Ramos (cell line): ENCODE data around the gene STARD9.
"Not testable (repeated sequence)": the region's sequence is repeated elsewhere in the genome, so short reads cannot be mapped to it uniquely, and the experiment has no call there.

ENCODE experiments used
- in situ Hi-C: fragments of 300-500 bp; cut with MboI; formaldehyde crosslinking; loops from one replicate; pipeline ENCODE4 v1.14.3; 2022; ENCODE audit warnings: low sequenced_read_pairs; ENCODE audit not compliant: unreplicated experiment

The STARD9 gene

DNA sequence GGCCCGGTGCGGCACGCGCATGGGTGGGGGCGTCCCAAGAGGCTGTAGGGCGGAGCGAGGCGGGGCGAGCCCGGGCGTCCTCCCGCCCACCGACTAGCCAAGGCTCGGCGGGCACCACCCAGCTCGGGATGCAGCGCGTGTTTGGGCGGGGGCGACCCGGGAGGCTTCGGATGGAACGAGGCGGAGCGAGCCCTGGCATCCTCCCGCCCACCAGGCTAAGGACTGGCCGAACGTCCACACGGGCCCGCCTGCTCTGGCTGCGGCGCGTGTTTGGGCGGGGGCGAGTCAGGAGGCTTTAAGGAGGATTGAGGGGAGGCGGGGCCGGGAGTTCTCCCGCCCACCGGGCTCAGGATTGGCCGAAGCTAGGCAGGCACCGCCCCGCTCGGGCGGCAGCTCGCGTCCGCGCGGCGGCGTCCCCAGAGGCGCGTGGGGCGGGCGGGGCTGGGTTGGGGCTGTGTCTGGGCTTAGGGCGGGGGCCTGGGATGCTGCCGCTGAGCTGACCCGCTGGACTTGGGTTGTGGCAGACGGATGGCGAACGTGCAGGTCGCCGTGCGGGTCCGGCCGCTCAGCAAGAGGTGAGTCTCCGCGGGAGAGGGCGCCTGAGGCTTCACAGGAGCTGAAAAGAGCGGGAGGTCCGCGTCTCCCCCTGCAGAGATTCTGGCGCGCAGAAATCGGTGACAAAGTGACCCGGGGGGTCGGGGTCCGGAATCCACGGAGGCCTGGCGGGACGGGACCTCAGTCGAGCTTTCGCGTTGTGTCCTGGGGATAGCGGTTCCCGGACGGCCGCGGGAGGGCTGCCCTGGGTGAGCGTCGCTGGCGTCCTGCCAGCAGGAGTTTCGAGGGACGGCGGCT, at the start of gene STARD9:
Gene STARD9, plus strand, starts transcription at position 419 of the 852 bp plus-strand sequence. Its CDS starts 110 bp downstream, at position 529.
- in situ Hi-C loops = no loop called here

DNA sequence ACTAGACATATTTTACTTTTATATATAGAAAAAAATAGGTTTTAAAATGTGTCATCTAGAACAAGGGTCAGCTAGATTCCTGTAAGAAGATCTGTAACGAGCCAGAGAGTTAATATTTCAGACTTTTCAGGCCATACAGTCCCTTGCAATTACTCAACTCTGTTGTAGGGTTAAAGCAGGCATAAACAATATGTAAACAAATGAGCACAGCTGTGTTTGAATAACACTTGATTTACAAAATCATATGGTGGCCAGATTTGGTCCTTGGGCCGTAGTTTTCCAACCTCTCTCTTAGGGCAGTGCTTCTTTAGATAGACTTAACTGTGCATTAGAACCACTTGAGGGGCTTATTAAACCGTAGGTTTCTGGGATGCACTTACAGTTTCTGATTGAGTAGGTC, 46.4 kb upstream of the STARD9 start:
- in situ Hi-C loops = no loop called here

DNA sequence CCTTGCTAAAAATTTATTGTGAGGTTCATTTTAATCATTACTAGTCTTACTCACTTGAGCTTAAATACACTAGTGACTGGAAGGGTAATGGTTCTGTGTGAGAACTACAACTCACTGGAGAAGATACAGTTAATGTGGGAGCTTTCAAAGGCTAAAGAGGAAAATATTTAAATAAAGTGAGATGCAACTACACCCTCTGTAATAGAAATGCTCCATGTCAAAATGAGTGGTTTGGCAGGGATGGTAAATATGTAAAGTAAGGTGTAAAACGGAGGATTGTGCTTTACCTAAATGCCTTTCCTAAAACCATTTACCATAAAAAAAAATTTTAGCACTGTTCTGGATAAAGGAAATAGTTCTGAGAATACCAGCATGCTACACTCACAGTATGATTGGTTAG, 42.2 kb upstream of the STARD9 start:
- in situ Hi-C loops = no loop called here

DNA sequence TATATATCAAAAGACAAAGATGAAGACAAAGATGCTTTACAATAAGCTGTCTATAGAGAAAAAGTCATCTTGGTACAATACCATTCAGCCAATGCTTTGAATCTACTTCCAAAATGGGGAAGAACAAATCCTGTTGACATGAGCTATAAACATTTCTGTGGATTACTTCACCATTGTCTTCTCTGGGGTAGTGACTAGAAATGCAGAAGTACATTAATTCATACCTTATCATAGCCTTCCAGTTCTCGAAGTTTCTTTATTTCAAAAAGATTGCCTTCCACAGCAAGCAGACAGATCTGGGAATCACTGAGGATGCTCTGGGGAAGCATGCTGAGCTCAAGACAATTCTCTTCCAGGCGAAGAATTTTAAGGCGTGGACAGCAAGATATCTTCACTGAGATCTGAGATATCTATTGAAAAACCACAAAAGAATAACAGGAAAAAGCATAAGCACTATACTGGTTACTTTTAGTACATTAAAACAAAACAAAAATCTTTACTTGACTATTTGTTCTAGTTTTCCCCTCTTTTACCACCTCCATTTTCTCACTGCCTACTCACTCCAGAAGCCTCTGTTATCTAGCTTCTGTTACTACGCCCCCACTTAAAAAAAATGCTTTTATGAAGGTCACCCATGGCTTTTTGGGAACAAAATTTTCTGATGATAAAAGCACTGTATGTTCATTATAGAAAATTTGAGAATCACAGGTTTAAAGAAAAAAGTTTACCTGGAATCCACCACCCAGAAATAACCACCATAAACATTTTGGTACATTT, 30.4 kb upstream of the STARD9 start:
- in situ Hi-C loops = loop anchor here (5.0 kb wide), 1 partner anchor 48 kb away; the partner anchor contains the start of gene SNAP23

DNA sequence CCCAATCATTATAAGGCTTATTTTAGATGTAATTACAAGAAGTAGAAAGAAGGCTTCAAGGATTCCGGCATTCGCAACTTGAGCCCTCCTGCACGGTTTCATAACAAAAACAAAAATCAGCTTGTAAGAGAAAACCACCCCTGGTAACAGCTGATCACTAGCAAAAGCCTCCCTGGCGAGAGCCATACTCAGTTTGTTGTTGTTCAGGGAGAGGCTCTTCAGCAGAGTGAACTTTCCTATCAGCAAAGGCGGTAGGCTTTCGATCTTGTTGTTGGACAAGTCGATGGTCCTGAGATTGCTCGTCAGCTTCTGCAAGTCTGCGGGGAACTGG, 27.5 kb upstream of the STARD9 start:
- in situ Hi-C loops = loop anchor here (5.0 kb wide), 1 partner anchor 51 kb away; the partner anchor contains the start of gene SNAP23

DNA sequence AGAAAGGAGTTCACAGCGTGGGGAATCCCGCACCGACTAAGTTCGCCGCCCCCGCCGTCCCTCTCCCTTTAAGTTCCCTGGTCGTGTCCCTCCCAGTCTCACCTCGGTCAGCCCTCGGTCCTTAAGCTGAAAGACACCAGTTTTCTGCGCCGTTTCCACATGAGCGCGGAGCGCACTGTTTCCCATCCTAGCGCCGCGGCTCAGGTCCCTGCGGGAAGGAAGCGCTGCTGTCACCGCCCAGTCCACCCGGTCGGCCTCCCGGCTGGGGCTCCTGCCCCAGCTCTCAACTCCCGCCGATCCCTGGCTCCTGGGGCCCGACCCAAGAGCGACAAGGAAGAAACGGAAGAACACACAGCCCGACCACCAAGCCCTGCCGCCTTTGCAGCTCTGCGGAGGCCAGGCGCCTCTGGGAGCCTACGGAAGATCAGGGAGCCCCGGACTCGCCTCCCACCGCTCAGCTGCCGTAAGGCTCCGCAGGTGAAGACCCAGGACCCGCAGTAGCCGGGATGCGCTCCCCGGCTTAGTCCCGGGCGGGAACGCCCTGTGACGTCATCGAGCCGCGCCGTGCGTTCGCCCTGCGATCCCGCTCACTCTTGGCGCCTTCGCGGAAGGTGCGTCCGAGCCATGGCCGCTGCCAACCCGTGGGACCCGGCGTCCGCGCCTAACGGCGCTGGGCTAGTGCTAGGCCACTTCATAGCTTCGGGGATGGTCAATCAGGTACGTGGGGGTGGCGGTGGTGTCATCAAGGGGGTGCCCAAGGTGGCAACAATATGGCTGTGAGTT, 27.0 kb upstream of the STARD9 start, which contains the start of the genes HAUS2 and LRRC57:
Gene HAUS2, plus strand, starts transcription at position 590 of the 783 bp plus-strand sequence. Its CDS starts 35 bp downstream, at position 625.
Gene LRRC57, minus strand, starts transcription at position 545 of the 783 bp plus-strand sequence. Its CDS starts 359 bp downstream, at position 186.
- in situ Hi-C loops = loop anchor here (5.0 kb wide), 1 partner anchor 51 kb away; the partner anchor contains the start of gene SNAP23

DNA sequence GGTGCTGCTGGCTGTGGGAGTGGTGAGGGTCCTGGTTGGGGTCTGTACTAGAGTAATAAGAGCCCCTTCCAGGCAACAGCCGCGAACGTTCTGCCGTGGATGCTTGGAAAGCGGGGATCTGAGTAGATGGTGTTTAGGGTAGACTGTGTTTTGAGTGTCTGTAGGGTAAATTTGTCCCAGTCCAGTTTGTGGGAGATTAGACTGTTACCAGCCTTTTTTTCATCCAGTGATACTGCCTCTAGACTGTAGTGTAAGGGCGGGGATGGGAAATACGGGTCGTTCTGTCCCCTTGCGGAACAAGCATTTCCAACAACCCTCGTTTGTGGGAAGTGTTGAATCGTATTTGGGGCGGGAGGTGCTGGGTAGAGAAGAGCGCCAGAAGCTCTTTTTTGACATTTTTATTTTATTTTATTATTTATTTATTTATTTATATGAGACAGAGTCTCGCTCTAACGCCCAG, 26.3 kb upstream of the STARD9 start:
- in situ Hi-C loops = loop anchor here (5.0 kb wide), 1 partner anchor 52 kb away; the partner anchor contains the start of gene SNAP23

DNA sequence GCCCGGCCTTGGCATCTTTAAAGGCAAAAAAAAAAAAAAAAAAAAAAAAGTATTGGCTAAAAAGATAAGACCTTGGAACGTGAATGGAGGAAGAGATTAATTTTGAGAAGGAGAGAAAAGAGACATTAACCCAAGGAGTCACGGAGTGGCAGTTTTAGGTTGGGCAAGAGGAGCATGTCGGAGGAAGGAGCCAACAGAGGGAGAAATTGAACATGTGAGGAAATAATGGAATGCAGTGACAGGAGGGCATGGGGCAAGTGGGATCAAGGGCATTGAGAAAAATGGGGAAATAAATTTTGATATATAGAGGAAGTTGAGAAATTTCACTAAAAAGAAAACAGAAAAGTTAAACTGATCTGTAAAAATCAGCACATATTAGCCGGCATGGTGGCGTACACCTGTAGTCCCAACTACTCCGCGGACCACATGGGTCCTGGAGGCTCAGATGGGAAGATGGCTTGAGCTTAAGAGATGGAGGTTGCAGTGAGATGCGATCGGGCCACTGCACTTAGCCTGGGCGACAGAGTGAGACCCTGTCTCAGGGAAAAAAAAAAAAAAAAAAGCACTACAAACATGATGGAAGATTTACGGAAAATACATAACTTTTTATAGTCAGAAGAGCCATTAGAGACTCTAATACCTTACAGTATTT, 25.5 kb upstream of the STARD9 start:
- in situ Hi-C loops = loop anchor here (5.0 kb wide), 1 partner anchor 53 kb away; the partner anchor contains the start of gene SNAP23

DNA sequence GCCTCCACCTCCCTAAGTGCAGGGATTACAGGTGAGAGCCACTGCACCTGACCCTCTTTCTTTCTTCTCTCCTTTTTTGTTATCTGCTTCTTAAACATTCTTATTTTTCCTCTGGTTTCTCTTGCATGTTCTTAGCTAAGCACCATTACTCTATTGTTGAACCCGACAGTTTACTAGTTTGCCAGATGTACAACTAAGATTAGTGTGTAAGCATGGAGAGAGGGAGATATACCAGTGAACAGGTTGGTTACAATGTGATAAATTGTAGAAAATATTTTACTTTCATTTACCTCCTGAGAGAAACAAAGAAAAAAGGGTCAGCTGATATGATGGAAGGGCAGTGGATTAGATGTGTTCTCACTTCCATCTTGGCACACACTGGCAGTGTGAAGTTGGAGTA, 21.9 kb upstream of the STARD9 start:
- in situ Hi-C loops = no loop called here

DNA sequence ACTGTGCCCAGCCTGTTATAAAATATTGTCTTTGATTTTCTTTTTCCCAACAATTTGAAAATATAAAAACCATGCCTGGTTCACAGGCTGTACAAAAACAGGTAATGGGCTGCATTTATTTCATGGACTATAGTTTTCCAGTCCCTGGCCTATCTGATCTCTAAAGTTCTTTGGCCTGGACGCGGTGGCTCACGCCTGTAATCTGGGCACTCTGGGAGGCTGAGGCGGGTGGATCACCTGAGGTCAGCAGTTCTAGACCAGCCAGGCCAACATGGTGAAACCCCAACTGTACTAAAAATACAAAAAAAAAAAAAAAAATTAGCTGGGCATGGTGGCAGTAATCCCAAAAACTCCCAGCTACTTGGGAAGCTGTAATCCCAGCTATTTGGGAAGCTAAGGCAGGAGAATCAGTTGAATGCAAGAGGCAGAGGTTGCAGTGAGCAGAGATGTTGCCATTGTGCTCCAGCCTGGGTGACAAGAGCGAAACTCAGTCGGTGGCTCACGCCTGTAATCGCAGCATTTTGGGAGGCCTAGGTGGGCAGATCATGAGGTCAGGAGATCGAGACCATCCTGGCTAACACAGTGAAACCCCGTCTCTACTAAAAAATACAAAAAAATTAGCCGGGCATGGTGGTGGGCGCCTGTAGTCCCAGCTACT, 18.7 kb upstream of the STARD9 start:
- in situ Hi-C loops = not testable (repeated sequence)

DNA sequence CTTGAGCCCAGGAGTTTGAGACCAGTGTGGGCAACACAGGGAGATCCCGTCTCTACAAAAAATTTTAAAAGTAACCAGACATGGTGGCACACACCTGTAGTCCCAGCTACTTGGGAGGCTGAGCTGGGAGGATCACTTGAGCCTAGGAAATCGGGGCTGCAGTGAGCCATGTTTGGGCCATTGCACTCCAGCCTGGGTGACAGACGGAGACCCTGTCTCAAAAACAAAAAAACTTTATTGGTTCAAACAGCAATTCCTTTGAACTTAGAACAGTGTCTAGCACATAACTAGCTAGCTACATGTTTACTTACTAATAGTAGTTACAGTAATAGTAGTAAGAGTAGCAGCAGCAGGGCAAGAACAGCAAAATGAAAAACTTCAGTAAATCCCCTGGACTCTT, 16.7 kb upstream of the STARD9 start:
- in situ Hi-C loops = no loop called here

DNA sequence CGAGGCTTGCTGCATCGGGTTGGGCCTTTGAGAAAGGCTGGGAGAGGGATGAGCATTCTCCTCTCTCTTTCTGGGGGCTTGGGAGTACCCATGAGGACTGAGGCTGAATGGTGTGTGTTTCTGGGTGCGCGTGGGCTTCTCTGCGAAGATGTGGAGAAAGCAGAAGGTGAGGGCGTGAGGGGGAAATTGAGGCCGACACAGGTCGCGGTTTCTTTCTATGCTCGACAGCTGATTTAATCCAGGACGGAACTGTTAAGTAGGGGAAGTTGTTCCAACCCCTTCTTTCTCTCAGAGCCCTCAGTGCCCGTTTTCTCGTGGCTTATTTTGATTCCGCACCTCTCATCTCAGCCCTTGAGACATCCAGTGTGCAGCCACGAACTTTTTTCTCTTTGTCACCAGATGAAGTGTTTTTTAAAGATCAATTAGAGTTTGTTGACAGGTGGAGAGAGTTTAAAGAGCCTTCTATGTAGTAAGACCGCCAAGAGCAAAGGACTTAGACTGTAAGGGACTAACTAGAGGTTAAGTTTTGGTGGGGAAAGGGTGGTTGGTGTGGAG, 711 bp downstream of the STARD9 start:
- in situ Hi-C loops = no loop called here

DNA sequence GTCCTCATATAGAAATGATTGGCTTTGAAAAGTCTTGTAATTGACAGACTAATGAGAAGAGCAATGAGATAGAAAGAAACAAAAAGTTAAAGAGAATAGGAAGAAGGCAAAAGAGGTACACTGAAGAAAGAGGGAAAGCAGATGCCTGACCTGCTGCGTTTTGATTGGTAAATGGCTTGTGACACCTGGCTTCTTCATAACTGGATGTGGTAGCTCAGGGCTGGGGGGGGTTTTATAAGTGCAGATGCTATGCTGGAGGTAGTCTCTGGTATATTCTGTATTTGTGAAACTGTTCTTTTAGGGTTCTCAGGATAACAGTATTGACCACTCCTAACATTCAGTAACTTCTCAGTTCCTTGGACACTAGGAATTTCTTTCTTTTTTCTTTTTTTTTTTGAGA, 1.4 kb downstream of the STARD9 start:
- in situ Hi-C loops = no loop called here

DNA sequence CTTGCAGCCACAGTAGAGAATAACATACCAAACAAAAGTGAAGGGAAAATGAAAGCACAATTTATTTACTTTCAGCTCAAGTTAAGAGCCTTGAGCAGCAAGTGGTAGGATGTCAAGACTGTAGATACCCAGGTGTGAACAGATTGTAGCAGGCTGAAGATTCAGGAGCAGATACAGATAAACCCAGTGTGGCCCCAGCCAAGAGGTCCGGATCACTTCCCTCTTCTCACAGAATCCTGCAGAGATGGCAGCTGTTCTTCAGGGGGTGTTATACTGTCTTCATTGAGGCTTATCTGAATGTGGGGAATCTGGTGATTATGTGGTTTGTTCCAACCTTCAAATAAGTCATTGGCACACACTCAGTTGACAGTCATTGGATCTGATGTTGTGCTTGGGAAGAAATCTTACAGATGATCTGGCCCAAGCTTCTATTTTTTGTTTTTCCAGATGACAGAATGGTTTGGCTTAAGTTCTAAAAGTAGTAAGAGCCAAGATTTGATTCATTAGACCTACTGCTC, 2.2 kb downstream of the STARD9 start:
- in situ Hi-C loops = no loop called here

DNA sequence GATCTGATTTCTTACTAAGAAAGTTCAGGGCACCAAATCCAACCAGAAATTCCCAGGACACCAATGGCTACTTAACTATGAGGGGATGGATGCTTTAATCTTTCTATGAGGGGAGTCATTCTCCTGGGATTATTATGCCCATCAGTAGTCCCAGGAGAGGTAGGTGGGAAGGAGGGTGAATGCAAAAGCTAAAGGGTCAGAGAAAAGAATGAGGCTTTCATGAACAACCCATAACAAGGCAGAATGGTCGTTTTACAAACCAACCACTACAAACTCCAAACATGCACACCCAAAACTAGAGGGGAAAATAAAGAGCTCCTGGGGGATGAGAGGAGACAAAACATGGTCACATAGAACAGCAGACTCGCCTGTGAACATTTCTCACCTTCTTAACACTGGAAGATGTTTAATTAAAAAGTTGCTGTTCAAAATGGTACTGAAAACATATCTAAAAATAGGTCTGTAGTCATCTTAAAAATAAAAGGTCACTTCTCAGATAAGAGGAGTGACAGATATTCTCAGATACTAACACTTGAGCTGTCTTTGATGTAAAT, 3.7 kb downstream of the STARD9 start:
- in situ Hi-C loops = no loop called here

DNA sequence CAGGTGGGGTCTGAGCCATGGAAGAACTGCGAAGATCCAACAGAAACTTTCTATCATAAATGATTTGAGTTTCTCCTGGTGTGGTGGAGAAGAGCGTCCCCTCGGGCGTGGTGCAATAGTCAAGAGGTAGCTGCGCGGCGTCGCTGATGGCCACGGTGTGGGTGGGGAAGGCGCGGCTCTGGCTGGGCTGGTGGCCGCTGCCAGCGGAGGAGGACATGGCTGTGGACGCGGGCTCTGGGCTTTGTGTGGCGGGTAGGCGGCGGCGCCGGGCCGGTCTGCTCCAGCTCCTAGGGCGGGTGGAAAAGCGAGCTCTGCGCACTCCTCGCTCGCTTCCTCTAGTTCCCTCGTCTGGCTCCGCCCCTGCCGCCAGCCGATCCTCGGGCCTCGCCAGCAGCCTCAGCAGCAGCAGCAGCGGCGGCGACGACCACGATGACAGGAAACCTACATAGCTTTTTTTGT, 5.9 kb downstream of the STARD9 start:
- in situ Hi-C loops = no loop called here

DNA sequence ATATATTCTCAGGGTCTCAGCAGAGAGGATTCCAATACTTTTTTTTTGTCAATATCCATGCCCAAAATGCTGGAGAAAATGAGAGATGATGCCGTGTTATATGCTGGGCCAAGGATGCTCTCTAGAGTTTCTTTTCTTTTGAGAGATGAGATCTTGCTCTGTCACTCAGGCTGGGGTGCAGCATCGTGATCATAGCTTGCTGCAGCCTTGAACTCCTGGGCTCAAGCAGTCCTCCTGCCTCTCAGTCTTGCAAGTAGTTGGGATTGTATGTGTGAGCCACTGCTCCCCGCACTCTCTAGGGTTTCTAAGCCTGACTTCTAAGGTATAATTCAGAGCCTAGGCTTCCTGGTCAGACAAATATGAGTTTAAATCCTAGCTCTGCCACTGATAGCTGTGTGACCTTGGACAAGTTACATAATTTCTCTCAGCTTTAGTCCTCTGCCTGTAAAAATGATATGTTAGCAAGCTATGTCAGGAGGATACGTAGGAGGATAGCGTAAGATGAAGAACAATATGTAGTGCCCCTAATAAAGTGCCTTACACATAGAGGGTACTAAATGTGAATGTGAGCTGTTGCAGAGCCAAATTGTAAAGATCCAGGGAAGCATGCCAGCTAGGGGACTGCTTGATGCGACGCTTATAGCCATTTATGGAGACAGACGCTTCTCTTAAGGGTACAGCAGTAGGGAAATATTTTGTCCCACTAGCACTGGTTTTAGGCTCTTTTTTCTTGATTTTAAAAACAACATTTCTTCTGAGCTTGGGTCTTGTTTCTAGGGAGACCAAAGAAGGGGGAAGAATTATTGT, 7.4 kb downstream of the STARD9 start:
- in situ Hi-C loops = no loop called here
